HepG2 (cell line): ENCODE data around the gene FLVCR1. TPM values are rescaled to one million over a fixed set of nuclear protein-coding genes. Genes with fewer than 3 reads are reported as not detected.

Source experiments
- BRD4 ChIP-seq: sonication (generic); formaldehyde crosslinking; IDR thresholded peaks from 2 replicates; pipeline ENCODE4 v1.4.0; 2020; ENCODE audit warnings: missing genetic modification reagents
- CENPT ChIP-seq: sonication (generic); formaldehyde crosslinking; IDR thresholded peaks from 2 replicates; pipeline ENCODE4 v1.8.0; 2022; ENCODE audit warnings: low read depth, mild to moderate bottlenecking, moderate library complexity, missing genetic modification reagents
- CREB1 ChIP-seq, 2 experiments: fragments of 450-650 bp in 1 of 2; IDR thresholded peaks; 2 replicates each; pipeline ENCODE4 v1.6.1; 2016 to 2017; ENCODE audit warnings: control low read depth in 1 of 2, mild to moderate bottlenecking in 1 of 2, missing compliant biosample characterization in 1 of 2, missing genetic modification characterization in 1 of 2
- CTCF ChIP-seq: sonication (generic); formaldehyde crosslinking; IDR thresholded peaks from 2 replicates; pipeline ENCODE4 v1.5.0; 2020; ENCODE audit warnings: mild to moderate bottlenecking, missing genetic modification reagents, moderate library complexity
- MXD4 ChIP-seq: IDR thresholded peaks from 2 replicates; pipeline ENCODE4 v1.6.1; 2016; ENCODE audit warnings: mild to moderate bottlenecking, missing biosample characterization, missing genetic modification reagents
- REL ChIP-seq: sonication (generic); formaldehyde crosslinking; conservative IDR thresholded peaks from 2 replicates; pipeline ENCODE4 v1.8.0; 2022; ENCODE audit warnings: mild to moderate bottlenecking, missing genetic modification reagents, moderate library complexity
- SMARCE1 ChIP-seq: fragments of 450-650 bp; IDR thresholded peaks from 2 replicates; pipeline ENCODE4 v1.6.1; 2017; ENCODE audit warnings: borderline replicate concordance
- SP1 ChIP-seq, 2 experiments: fragments of 450-650 bp in 1 of 2; sonication (generic) in 1 of 2; formaldehyde crosslinking in 1 of 2; IDR thresholded peaks; 2 replicates each; pipeline versions ENCODE4 v1.4.0 to v1.6.1; 2016 to 2020; ENCODE audit warnings: missing genetic modification reagents in 1 of 2
- SP140L ChIP-seq: sonication (generic); formaldehyde crosslinking; IDR thresholded peaks from 2 replicates; pipeline ENCODE4 v1.4.0; 2020; ENCODE audit warnings: missing genetic modification reagents, borderline replicate concordance
- TERF1 ChIP-seq: sonication (generic); formaldehyde crosslinking; IDR thresholded peaks from 2 replicates; pipeline ENCODE4 v1.8.0; 2022; ENCODE audit warnings: mild to moderate bottlenecking, missing genetic modification reagents, moderate library complexity
- TMF1 ChIP-seq: sonication (generic); formaldehyde crosslinking; IDR thresholded peaks from 2 replicates; pipeline ENCODE4 v1.8.1; 2022; ENCODE audit warnings: low read depth, missing genetic modification reagents
- TOPORS ChIP-seq: sonication (generic); formaldehyde crosslinking; IDR thresholded peaks from 2 replicates; pipeline ENCODE4 v1.8.0; 2023; ENCODE audit warnings: mild to moderate bottlenecking, missing genetic modification reagents
- ZMYM2 ChIP-seq: sonication (generic); formaldehyde crosslinking; IDR thresholded peaks from 2 replicates; pipeline ENCODE4 v1.8.0; 2022; ENCODE audit warnings: mild to moderate bottlenecking, missing genetic modification reagents
- ZMYM3 ChIP-seq: sonication (generic); formaldehyde crosslinking; IDR thresholded peaks from 2 replicates; pipeline ENCODE4 v1.5.1; 2020; ENCODE audit warnings: mild to moderate bottlenecking, missing genetic modification reagents
- ZNF253 ChIP-seq: sonication (generic); formaldehyde crosslinking; IDR thresholded peaks from 2 replicates; pipeline ENCODE4 v1.8.0; 2022; ENCODE audit warnings: mild to moderate bottlenecking, missing genetic modification reagents, borderline replicate concordance
- ZNF431 ChIP-seq: sonication (generic); formaldehyde crosslinking; IDR thresholded peaks from 2 replicates; pipeline ENCODE4 v1.9.0; 2022; ENCODE audit warnings: missing genetic modification reagents, low read depth, mild to moderate bottlenecking, borderline replicate concordance
- ZNF552 ChIP-seq: sonication (generic); formaldehyde crosslinking; IDR thresholded peaks from 2 replicates; pipeline ENCODE4 v1.9.0; 2022; ENCODE audit warnings: missing genetic modification reagents, mild to moderate bottlenecking, borderline replicate concordance
- ZNF639 ChIP-seq: conservative IDR thresholded peaks from 2 replicates; pipeline ENCODE4 v1.6.1; 2018; ENCODE audit warnings: missing genetic modification reagents
- ZNF772 ChIP-seq: sonication (generic); formaldehyde crosslinking; IDR thresholded peaks from 2 replicates; pipeline ENCODE4 v1.5.0; 2020; ENCODE audit warnings: mild to moderate bottlenecking, missing genetic modification reagents
- ZNF775 ChIP-seq: sonication (generic); formaldehyde crosslinking; IDR thresholded peaks from 2 replicates; pipeline ENCODE4 v1.4.0; 2020; ENCODE audit warnings: missing genetic modification reagents, mild to moderate bottlenecking, moderate library complexity, borderline replicate concordance
- polyA plus RNA-seq, 8 experiments: library from polyadenylated mRNA; depleted of rRNA in 3 of 8; stranded (reverse) in 7 of 8; unstranded in 1 of 8; fragments of >200 nt; fragmentation: Illumina TruSeq in 4 of 8; extraction: Trizol in 4 of 8; gene quantifications; 2 replicates each; pipeline versions ENCODE4 v1.2.1 to v1.2.3, GENCODE V29; 2011 to 2016; ENCODE audit warnings: low read depth in 4 of 8, missing spikeins in 1 of 8, mixed read lengths in 1 of 8; ENCODE audit not compliant: insufficient read depth in 1 of 8
- total RNA-seq, 5 experiments: library from RNA; depleted of rRNA; stranded (reverse); fragments of >200 nt; fragmentation: Illumina TruSeq; extraction: Trizol; gene quantifications; 2 replicates each; pipeline ENCODE4 v1.2.3, GENCODE V29; 2016; ENCODE audit warnings: low read depth in 1 of 5
- TF ChIP-seq, protein P1 (sequence below): sonication (generic); formaldehyde crosslinking; IDR thresholded peaks from 2 replicates; pipeline ENCODE4 v1.4.0; 2020; ENCODE audit warnings: missing genetic modification reagents, mild to moderate bottlenecking, borderline replicate concordance

FLVCR1 gene
- total and polyA plus RNA-seq, 2 of the 13 experiments (the other 11 are each of a cell fraction or from before 2014, with no cell fraction given): 14.8 to 39.8 TPM

DNA sequence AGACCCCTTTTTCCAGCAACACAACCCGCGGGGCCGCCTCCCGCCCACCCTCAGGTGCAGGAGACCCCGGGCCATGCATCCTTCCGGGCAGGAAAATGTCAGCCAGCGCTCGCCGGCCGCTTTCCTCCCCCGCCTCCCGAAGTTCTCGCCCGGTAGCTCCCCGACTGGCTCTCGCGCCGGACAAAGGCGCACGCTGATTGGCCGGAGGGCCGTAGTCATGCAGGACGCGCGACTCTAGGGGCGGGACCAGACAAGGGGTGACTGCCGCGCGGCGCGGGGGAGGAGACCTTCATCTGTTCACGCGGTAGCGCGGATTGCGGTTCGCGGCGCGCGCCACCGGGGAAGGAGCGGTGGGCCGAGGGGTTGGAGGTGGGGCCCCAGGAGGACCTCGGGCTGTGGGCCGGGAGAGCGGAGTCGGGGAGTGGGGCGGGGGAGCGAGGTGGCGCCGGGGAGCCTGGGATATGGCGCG is at the start of gene FLVCR1 (continued):
- TF ChIP-seq ZNF639: no peak
- no peak; the same call in 1 of the 2 replicates for TF ChIP-seq ZMYM3 (CRISPR knock-in tag)
- no peak for TF ChIP-seq CTCF
- no peak for TF ChIP-seq SMARCE1
- no peak; the same call in 1 of the 2 replicates for TF ChIP-seq TOPORS (CRISPR knock-in tag)
- 0 out of 2 replicates have a peak, but pooled peaks have one; percentile 11 for TF ChIP-seq SP140L (CRISPR knock-in tag)
- TF ChIP-seq TMF1 (CRISPR knock-in tag): no peak; the same call in 1 of the 2 replicates
- peak; percentile 80 for TF ChIP-seq CREB1 (IDR thresholded peaks at IDR 0.05)
- TF ChIP-seq CREB1 (CRISPR knock-in tag; IDR thresholded peaks at IDR 0.05): peak; percentile 74; the same call in 1 of the 2 replicates
- peak; percentile 44 for TF ChIP-seq ZNF772 (CRISPR knock-in tag)
- TF ChIP-seq ZNF552 (CRISPR knock-in tag): 0 out of 2 replicates have a peak, but pooled peaks have one; percentile 25
- 0 out of 2 replicates have a peak, but pooled peaks have one; percentile 62 for TF ChIP-seq MXD4 (CRISPR knock-in tag)
- no peak for TF ChIP-seq TERF1
- TF ChIP-seq ZMYM2: no peak
- TF ChIP-seq SP1 (IDR thresholded peaks at IDR 0.05): no peak
- peak; percentile 89 for TF ChIP-seq SP1 (CRISPR knock-in tag; IDR thresholded peaks at IDR 0.05)
- TF ChIP-seq ZNF431 (CRISPR knock-in tag): no peak; the same call in 1 of the 2 replicates
- peak; percentile 85 for TF ChIP-seq CENPT
- TF ChIP-seq ZNF775 (CRISPR knock-in tag): 0 out of 2 replicates have a peak, but pooled peaks have one; percentile 38
- TF ChIP-seq, protein P1, sequence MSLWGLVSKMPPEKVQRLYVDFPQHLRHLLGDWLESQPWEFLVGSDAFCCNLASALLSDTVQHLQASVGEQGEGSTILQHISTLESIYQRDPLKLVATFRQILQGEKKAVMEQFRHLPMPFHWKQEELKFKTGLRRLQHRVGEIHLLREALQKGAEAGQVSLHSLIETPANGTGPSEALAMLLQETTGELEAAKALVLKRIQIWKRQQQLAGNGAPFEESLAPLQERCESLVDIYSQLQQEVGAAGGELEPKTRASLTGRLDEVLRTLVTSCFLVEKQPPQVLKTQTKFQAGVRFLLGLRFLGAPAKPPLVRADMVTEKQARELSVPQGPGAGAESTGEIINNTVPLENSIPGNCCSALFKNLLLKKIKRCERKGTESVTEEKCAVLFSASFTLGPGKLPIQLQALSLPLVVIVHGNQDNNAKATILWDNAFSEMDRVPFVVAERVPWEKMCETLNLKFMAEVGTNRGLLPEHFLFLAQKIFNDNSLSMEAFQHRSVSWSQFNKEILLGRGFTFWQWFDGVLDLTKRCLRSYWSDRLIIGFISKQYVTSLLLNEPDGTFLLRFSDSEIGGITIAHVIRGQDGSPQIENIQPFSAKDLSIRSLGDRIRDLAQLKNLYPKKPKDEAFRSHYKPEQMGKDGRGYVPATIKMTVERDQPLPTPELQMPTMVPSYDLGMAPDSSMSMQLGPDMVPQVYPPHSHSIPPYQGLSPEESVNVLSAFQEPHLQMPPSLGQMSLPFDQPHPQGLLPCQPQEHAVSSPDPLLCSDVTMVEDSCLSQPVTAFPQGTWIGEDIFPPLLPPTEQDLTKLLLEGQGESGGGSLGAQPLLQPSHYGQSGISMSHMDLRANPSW: no peak
- TF ChIP-seq ZNF253 (CRISPR knock-in tag): no peak; the same call in 1 of the 2 replicates
- 0 out of 2 replicates have a peak, but pooled peaks have one; percentile 25 for TF ChIP-seq REL (CRISPR knock-in tag)
- TF ChIP-seq BRD4: no peak
